Uterus (tissue), 4 donors: ENCODE data around the gene L3MBTL1. TPM values are rescaled to one million over a fixed set of nuclear protein-coding genes. Genes with fewer than 3 reads are reported as not detected.
"Not testable (repeated sequence)": the region's sequence is repeated elsewhere in the genome, so short reads cannot be mapped to it uniquely, and the experiment has no call there.

Experiments used
- DNase-seq, 2 donors: peaks; one replicate each; pipeline ENCODE4 v3.0.0-alpha.2; 2019 to 2020
- H3K27ac ChIP-seq, 2 donors: fragments of 200-600 bp; sonication (generic); 1 replicate in 1 of 2; 2 replicates in 1 of 2; pipeline ENCODE4 v1.5.1; 2016 to 2018
- H3K27me3 ChIP-seq, 2 donors: fragments of 200-600 bp; sonication (generic); one replicate each; pipeline ENCODE4 v1.5.1; 2018 to 2019; ENCODE audit warnings: control low read depth in 1 of 2
- H3K36me3 ChIP-seq, 2 donors: fragments of 200-600 bp; sonication (generic); one replicate each; pipeline ENCODE4 v1.5.1; 2019; ENCODE audit warnings: control low read depth in 1 of 2
- H3K4me1 ChIP-seq, 2 donors: fragments of 200-600 bp; sonication (generic); one replicate each; pipeline ENCODE4 v1.5.1; 2018 to 2019; ENCODE audit warnings: control low read depth in 1 of 2
- H3K4me3 ChIP-seq, 2 donors: fragments of 200-600 bp; sonication (generic); 1 replicate in 1 of 2; 2 replicates in 1 of 2; pipeline ENCODE4 v1.5.1; 2018 to 2019; ENCODE audit warnings: mild to moderate bottlenecking in 1 of 2
- H3K9me3 ChIP-seq, 2 donors: fragments of 200-600 bp; sonication (generic); one replicate each; pipeline ENCODE4 v1.5.1; 2019; ENCODE audit warnings: control low read depth in 1 of 2
- CTCF ChIP-seq, 4 experiments: fragments of 200-600 bp in 2 of 4; fragments of 450-650 bp in 2 of 4; sonication (generic) in 2 of 4; IDR thresholded peaks; one replicate each; pipeline ENCODE4 v1.5.1; 2016 to 2019; ENCODE audit warnings: antibody characterized with exemption in 4 of 4, mild to moderate bottlenecking in 2 of 4, moderate library complexity in 1 of 4
- POLR2A ChIP-seq, 2 donors: fragments of 450-650 bp; IDR thresholded peaks; one replicate each; pipeline ENCODE4 v1.6.1; 2016; ENCODE audit warnings: antibody characterized with exemption in 2 of 2, mild to moderate bottlenecking in 1 of 2, moderate library complexity in 1 of 2
- intact Hi-C: fragments of 100-400 bp; cut with DNase I; formaldehyde crosslinking; loops from one replicate; pipeline ENCODE4 v1.15.1; 2023; ENCODE audit warnings: low total_unique reads
- small RNA-seq: library from RNA; depleted of rRNA; stranded (forward); fragments of <200 nt; gene quantifications from one replicate; pipeline ENCODE3, GENCODE V24; 2016
- total RNA-seq, 4 donors: library from RNA; depleted of rRNA in 3 of 4; stranded (reverse); fragments of >200 nt in 3 of 4; gene quantifications; one replicate each; pipeline versions ENCODE4 v1.1.0 to v1.2.4, GENCODE V29; 2014 to 2023
- donor health status: DM: yes; HTN: yes; CAD: no.

L3MBTL1 gene
- total RNA-seq, 4 donors from 2014 or later: 19.0 to 30.0 (median 27.6) TPM

DNA sequence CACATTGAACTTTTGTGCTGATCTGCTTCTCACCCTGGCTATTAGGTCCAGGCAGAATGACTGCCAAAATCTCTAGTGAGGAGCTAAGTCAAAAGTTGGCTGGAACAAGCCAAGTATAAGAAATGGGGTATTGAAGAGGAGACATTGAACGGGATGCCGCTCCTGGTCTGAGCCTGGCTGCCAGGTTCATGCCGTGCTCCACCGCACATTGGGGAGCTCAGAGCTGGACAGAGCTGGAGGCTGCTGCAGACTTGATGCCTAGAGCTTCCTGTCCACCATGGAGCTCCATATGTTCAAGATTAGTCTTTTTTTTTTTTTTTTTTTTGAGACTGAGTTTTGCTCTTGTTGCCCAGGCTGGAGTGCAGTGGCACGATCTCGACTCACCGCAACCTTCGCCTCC lies 79.1 kb downstream of the L3MBTL1 start:
- intact Hi-C loops: no loop called here
- no peaks in the 10 kb centered on the region for H3K27me3 ChIP-seq
- no peak overlapping the region for H3K4me3 ChIP-seq
- peaks cover 0 to 4% of the 10 kb centered on the region in 2 donors for H3K4me1 ChIP-seq
- no peak for DNase-seq
- no peaks in the 10 kb centered on the region for H3K36me3 ChIP-seq
- TF ChIP-seq CTCF (IDR thresholded peaks at IDR 0.05) (no peak), POLR2A (IDR thresholded peaks at IDR 0.05) (no peak)
- no peaks in the 10 kb centered on the region for H3K9me3 ChIP-seq
- H3K27ac ChIP-seq: no peak overlapping the region

DNA sequence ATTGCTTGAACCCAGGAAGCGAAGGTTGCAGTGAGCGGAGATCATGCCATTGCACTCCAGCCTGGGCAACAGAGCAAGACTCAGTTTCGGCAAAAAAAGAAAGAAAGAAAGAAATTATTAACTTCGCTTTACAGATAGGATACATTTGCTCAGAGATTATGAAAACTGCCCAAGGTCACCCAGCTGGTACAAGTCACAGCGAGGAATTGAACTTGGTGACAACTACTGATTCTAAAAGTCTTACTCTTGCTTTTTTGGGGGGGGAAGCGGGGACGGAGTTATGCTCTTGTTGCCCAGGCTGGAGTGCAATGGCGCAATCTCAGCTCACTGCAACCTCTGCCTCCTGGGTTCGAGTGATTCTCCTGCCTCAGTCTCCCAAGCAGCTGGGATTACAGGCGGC lies 81.0 kb downstream of the L3MBTL1 start:
- H3K4me3 ChIP-seq, H3K4me1 ChIP-seq, H3K27me3 ChIP-seq, H3K36me3 ChIP-seq, DNase-seq, H3K27ac ChIP-seq, H3K9me3 ChIP-seq, intact Hi-C loops: not testable (repeated sequence)

DNA sequence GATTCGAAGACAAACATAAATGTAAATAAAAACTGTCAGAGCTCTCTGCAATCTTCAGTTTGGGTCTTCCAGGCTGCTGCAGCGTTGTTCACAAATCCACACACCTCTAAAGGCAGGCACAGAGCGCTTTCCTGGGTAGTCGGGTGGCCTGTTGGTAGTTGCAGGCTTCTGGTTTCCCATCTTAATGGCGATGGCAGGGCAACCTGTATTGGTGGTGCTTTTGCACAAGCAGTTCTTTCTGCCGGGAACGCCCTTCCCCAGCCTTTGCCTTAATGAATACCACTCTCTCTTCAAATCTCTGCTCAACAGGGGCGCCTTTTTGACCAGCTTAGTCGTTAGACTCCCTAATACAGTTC lies 82.5 kb downstream of the L3MBTL1 start:
- DNase-seq: peak; percentile 16 to 22
- intact Hi-C loops: no loop called here
- peak overlapping the region; percentile 78 to 88 for H3K27ac ChIP-seq

GRCh38 chr20:43590392-43591303 lies 83.2 kb downstream of the L3MBTL1 start, which contains the start of gene IFT52:
Gene IFT52 (plus strand): TSS chr20:43590937. CDS start chr20:43594699, 3,762 bp downstream.
- Histone ChIP-seq H3K4me1 (peaks cover 0 to 4% of the 10 kb centered on the region in 2 donors), H3K36me3 (no peaks in the 10 kb centered on the region), H3K27me3 (no peaks in the 10 kb centered on the region), H3K9me3 (no peaks in the 10 kb centered on the region), H3K4me3 (peak within 1 kb of the TSS; percentile 76 to 98), H3K27ac (peak within 1 kb of the TSS; percentile 78 to 88)
- DNase-seq: peak; percentile 91 to 94
- intact Hi-C loops: no loop called here
- TF ChIP-seq CTCF (IDR thresholded peaks at IDR 0.05) (no peak), POLR2A (IDR thresholded peaks at IDR 0.05) (peak; percentile 14 to 60)

More for the DNA sequence above, 82.5 kb downstream of the L3MBTL1 start:
- Histone ChIP-seq H3K9me3 (no peaks in the 10 kb centered on the region), H3K4me1 (peaks cover 0 to 4% of the 10 kb centered on the region in 2 donors), H3K27me3 (no peaks in the 10 kb centered on the region), H3K4me3 (peak overlapping the region; percentile 76 to 98), H3K36me3 (no peaks in the 10 kb centered on the region)
- TF ChIP-seq CTCF (IDR thresholded peaks at IDR 0.05) (no peak), POLR2A (IDR thresholded peaks at IDR 0.05) (no peak)

Small RNA genes lying within 50 kb of the gene (small RNA-seq; reads per million reads assigned to genes)
- not detected for gene RNU6-1251P

Other genes starting within 250 kb of the L3MBTL1 start
- gene SRSF6, start 49.8 kb upstream of the L3MBTL1 start, total RNA-seq: 100 to 1,000 TPM in 3 of 4 donors, 10 to 100 TPM in 1; 60.3 to 153 (median 112) TPM
- gene SGK2, start 51.3 kb downstream of the L3MBTL1 start, total RNA-seq: 1 to 10 TPM in 2 of 4 donors, under 1 TPM in 1, not detected in 1; 0.77 to 5.9 (median 2.4) TPM
- 10 to 100 TPM; 39.1 to 64.0 (median 43.0) TPM for gene IFT52, start 83.2 kb downstream of the L3MBTL1 start, total RNA-seq
- 1 to 10 TPM in 1 of 4 donors, under 1 TPM in 1, not detected in 2; 0.29 to 5.2 TPM for gene MYBL2, start 159.4 kb downstream of the L3MBTL1 start, total RNA-seq
- gene GTSF1L, start 219.3 kb downstream of the L3MBTL1 start, total RNA-seq: not detected